GM21576 (cell line): ENCODE results near the gene MPPE1.
"Not testable (repeated sequence)": the region's sequence is repeated elsewhere in the genome, so short reads cannot be mapped to it uniquely, and the experiment has no call there.

Experiments used
- ATAC-seq: cut with Tn5 transposase; IDR thresholded peaks from one replicate; pipeline ENCODE4 v1.9.1; 2021; ENCODE audit warnings: mild to moderate bottlenecking, moderate library complexity; ENCODE audit not compliant: unreplicated experiment

Gene MPPE1

DNA sequence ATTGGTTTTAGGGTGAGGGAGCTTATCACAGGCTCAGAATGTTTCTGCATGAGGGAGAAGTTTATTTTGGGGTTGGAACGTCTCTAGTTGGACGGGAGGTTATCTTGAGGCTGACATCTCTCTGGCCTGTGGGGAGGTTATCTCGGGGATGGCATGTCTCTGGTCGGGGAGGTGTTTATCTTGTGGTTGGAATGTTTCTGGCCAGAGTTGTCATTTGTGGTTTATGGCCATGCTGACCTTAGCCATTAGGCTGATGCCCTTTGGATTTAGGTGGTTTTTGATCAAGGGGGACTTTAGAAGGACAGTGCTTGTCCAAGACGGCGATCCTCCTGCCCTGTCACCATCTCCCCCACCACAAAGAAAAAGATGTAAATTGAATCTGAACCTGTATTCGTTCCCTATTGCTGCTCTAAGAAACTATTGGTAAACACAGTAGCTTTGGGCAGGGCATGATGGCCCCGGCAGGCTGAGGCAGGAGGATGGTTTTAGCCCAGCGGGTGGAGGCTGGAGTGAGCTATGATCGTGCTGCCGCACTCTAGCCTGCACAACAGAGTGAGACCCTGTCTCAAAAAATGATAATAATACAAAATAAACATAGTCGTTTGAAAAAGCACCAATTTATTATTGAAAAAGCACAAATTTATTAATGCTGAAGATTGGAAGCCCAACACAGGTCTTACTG, 17.8 kb upstream of the MPPE1 start:
- no peak for ATAC-seq

DNA sequence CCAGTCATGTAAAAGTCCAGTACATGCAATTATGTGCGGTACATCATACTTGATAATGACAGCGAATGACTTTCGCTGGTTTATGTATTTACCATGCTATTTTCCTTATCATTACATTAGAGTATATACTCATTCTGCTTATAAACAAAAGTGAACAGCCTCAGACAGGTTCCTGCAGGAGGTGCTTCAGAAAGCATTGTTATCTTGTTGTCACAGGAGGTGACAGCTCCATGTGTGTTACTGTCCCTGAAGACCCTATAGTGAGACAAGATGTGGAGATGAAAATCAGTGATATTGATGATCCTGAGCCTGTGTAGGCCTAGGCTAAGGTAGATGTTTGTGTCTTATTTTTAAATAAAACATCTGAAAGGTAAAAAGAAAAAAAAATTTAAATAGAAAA, 15.3 kb upstream of the MPPE1 start:
- ATAC-seq, result no peak

DNA sequence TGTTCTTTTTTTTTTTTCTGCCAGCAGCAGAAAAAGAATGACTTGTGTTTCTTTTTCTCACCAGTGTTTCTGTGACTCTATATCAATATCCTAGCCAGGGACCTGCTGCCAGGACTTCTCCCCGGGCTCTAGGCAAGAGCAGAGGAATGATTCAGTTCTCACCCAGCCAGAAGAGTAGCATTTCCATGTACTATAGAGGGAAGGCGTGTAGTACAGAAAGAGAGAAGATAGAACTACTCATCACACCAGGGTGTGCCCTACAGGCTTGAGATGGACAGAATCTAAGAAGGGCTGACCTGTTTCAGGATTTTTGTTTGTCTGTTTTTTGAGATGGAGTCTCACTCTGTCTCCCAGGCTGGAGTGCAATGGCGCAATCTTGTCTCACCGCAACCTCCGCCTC, 11.4 kb upstream of the MPPE1 start:
- not testable (repeated sequence) for ATAC-seq

DNA sequence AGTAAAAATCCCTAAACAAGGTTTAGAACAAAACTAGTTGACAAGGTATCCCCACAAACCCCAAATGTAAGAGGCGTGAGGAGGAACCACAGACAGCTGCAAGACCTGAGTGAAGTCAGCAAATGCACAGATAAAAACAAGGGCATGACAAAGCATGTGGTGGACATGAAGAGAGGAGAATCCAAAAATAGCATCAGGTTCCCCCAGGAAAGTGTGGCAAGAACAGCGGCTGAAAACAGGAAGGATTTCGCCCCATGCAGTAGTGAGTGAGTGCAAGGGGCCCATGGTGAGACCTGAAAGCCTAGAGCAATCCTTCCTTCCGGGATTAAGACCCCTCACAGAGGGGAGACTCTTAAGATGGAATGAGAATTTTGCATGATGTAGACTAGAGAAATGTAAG, 8.8 kb upstream of the MPPE1 start:
- not testable (repeated sequence) for ATAC-seq

DNA sequence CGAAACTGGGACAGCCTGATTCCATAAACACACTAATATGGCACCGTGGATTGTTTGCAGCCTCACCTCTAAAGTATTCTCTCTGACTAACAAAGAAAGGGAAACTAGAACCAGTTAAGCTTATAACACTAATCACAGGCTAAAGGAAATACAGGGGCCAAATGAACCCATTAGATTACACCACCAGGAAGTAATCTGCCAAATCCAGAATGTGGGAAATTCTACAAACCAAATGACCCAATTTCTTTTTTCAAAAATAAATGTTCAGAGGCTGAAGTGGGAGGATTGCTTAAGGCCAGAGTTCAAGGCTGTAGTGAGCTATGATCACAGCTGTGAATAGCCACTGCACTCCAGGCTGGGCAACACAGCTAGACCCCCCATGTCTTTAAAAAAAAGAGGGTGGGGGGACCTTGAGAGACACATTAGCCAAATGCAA, 1.5 kb upstream of the MPPE1 start:
- ATAC-seq, result no peak

DNA sequence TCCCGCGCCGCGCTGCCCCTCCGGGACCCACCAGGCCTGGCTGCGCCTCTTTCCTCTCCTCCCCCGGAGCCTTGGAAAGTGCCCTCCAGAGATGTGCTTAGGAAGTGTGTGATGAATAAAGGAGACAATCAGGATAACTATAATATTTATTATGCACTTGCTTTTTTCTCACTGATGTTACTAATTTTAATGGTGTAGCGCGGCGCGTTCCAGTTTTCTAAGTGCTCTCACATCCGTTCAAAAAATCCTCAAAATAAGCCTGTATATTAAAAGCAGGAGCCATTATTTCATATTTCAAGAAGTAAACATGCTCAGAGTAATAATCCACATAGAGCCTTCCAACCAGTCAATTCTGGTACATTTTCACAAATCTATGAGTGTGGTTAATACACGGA, 941 bp upstream of the MPPE1 start:
- ATAC-seq, result peak; percentile 29

DNA sequence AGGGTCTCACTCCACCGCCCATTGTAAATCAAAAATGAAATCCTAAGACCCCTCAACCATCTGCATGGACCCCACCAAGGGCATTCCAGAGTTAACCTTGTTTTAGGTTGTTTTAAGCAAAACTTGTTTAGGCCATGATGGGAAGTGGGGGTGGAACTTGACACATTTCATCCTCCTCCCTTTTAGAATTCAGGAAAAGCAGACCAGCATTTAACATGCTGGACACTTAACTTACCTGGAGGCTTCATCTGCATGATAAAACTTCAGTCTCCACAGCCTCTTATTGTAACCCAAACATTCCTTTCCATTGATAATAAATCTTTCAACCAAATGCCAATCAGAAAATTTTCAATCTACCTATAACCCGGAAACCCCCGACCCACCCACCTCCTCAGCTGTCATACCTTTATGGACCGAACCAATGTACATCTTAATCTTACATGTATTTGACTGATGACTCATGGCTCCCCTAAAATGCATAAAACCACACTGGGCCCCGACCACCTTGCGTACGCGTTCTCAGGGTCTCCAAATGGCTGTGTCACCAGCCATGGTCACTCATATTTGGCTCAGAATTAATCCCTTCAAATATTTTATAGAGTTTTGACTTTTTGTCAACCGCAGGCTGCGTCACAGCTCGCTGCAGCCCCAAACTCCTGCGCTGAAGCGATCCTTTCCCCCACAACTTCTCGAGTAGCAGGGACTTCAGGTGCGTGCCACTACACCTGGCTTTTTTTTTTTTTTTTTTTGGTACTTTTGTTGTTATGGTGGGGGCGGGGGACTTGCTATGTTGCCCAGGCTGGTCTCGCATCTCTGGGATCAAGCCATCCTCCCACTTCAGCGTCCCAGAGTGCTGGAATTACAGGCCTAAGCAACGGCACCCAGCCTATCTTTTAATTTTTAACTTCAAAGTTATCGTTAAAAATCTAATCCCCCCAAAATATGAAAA, 917 bp downstream of the MPPE1 start:
- ATAC-seq, result no peak

DNA sequence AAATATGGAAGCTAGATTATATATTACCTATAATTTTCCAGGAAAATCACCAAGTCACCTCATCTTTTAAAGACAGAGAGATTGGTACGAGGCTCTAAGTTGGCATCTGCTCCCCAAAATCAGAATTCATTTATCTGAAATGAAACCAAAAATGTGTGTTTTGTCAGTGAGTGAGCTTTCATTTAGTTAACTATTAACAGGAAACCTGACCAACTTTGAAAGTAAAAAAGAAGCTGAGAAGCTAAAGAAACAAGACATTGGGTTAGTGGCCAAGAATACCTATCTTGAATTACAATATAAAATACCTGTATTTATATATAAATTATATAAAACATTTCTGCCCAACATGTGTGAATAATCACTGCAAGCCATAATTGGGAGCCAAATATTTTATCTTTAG, 1.9 kb downstream of the MPPE1 start:
- no peak for ATAC-seq

DNA sequence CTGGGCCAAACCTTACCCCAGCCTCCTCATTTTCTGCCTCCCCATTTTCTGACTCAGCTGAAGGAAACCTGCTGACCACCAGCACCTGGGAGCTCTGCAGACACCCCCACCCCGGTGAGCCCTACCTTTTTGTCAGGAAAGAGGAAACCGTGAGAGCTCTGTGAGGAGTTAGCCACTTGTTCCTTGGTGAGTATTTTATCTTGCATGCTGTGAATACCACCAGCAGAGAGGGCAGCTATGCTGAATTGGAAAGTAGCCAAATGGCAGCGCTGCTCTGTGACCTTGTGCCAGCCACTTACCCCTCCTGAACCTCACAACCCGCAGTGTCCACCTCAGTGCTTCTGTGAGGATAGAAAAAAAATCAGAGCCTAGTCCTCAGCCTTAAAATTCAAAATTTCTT, 2.5 kb downstream of the MPPE1 start:
- ATAC-seq, result no peak

DNA sequence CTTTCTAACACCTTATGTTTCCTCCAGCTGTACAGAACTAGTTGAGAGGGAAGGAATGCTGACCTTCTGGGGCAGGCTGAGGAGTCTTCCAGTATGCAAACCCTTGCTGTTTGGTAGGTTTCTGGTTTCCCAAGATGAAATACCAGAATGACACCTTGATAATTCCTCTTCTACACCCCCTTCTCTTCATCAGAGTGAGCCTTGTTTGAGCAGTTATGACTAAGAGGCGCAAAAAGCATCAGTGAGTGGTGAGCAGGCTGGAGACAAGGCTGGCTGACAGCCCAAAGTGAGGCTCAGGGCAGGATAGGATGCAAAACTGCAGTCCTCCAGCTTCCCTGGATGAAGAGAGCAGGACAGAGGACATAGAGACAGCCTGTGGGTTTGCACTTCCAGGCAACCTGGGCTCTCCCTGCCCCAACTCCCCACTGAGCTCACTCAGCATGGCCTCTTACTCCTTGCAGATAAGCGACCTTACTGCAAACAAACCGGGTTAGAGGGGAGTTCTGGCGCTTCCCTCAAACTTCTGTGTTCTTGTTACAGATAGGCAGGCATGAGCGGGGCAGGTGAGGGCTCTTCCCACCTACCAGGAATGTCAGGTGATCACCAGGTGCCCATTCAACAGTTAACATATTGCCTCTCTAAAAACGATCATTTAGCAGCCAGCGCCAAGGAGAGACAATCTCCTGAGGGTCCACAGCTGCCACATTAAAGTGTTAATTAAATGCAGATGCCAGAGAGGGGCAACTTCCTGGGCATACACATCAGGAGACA, 5.4 kb downstream of the MPPE1 start:
- no peak for ATAC-seq

DNA sequence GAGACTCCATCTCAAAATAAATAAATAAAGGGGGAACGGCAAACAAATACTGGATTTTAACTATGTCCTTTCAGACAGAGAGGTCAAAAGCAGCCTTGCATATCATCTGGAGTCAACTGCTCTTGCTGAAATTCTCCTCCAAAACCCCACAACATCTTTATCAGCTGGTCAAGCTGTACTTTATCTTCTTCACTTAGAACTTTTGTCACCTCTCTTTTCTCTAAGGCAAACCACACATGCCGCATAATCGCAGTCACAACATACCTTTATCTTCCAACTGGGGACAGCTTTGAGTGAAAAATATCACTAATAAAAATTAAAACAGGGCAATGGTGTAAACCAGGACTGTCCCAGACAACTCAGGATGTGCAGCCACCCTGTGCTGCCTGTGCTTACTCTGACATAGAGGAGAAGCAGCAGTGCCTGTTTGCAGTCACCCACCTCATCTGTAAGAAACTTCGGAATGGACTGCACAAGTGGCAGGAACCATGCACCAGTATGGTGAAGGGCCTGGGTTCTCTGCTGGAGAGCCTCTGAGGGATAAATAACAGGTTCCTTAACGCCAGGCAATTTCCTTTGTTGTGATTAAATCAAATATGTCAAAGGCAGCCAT, 6.2 kb downstream of the MPPE1 start:
- ATAC-seq, result no peak

DNA sequence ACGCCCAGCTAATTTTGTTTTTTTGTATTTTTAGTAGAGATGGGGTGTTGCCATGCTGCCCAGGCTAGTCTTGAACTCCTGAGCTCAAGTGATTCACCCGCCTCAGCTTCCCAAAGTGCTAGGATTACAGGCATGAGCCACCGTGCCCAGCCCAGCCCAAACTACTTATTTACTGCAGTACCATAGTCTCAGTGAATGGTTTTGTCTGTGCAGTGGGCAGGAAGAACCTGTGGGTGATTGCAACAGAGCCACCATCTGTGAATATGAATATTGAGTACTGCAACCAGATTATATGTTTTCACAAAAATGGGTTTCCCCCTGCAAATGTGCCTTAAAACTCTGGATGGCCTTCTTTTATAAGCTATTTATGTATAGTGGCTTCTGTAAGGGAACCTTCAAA, 9.1 kb downstream of the MPPE1 start:
- no peak for ATAC-seq

DNA sequence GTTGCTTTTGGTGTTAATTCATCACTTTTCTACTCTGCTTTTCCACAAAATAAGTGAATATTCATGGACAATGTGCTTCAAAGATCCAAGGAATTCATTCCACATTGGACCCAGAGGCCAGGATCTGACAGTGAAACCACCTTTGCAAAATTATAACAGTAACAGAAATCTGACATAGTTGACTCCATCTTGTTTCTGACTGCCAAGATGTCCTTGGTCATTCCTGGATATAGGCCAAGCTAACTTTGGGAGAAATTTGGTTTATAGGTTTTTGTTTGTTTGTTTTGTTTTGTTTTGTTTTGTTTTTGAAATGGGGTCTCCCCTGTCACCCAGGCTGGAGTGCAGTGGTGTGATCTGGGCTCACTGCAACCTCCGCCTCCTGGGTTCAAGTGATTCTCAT, 10.3 kb downstream of the MPPE1 start:
- ATAC-seq, result no peak

DNA sequence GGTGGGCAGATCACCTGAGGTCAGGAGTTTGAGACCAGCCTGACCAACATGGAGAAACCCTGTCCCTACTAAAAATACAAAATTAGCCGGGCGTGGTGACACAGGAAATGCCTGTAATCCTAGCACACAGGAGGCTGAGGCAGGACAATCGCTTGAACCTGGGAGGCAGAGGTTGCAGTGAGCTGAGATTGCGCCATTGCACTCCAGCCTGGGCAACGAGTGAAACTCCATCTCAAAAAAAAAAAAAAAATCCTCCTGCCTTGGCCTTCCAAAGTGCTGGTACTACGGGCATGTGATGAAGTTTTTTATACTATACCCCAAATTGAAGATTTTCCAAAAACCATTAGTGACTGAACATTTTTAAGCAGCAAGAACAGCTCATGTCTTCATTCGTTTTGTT, 15.7 kb downstream of the MPPE1 start:
- not testable (repeated sequence) for ATAC-seq

DNA sequence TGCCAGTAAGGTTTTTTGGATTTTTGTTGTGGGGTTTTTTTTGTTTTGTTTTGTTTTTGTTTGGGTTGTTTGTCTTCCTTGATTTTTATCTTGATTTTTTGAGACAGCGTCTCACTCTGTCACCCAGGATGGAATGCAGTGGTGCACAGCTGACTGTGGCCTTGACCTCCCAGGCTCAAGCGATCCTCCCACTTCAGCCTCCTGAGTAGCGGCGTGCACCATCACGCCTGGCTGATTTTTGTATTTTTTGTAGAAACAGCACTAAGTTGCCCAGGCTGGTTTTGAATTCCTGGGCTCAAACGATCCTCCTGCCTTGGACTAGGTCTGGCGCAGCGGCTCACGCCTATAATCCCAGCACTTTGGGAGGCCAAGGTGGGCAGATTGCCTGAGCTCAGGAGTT, 16.4 kb downstream of the MPPE1 start:
- ATAC-seq, result no peak

DNA sequence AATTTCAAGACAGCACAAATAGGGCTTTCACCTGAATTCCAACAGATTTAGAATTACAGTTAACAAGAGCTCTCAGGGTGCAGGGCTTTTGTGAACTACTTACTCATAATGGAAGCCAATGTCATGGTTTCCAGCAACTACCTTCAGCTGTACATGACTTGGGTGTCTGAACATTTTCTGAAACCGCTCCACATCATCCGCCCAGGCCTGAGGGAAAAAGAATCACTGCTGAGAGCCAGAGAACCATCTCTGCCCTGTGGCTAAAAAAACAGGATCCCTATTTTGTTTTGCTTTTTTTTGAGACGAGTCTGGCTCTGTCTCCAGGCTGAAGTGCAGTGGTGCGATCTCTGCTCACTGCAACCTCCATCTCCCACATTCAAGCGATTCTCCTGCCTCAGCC, 18.8 kb downstream of the MPPE1 start:
- no peak for ATAC-seq

DNA sequence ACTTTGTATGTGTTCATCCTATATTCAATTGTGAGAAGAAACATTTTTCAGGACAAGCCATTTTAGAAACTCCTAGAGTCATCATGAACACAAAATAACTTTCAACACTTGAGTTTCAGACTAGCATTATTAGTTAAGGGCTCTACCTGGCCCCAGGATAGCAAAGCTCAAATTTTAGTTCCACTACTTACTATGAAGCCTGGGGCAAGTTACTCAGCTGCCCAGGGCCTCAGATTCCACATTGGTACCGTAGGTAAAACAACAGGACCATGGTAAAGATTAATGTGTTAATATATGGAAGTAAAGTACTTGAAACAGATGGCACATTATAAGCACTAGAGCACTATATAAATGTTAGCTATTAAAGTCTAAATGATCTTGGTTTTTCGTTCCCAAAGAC, 19.4 kb downstream of the MPPE1 start:
- ATAC-seq, result no peak

DNA sequence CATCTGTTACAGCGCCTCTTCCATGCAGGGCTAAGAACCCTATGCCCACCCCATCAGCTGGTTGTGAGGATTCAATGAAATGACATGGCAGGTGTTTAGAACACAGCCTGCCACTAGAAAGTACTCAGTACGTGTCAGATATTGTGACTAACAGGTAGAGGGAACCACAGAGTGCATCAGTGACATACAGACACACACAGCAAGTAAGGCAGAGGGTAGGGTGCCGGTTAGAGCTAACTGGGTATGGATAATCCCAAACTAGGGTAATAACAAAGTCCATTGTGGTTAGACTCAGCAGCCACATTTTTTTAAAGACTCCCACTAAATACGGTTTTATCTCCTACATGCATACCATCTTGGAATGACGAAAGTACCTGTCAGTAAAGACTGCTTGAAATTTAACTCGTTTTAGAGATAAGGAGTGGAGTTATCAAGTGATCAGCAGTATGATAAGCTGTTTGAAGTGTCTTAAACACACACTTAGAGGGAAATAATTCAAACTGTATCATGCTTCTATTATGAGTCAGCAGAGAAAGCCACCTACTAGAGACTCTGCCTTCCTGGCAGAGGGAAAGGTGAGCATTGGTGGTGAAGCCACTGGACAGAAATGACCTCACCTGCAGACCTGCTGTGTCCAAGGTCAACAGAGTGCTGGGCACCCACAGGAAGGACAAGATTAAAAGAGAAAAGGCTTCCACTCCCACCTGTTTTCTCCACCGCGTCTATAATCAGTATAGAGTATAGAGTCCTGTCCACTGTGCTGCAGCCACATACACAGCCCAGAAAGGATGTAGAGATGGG, 20.6 kb downstream of the MPPE1 start:
- ATAC-seq, result no peak

DNA sequence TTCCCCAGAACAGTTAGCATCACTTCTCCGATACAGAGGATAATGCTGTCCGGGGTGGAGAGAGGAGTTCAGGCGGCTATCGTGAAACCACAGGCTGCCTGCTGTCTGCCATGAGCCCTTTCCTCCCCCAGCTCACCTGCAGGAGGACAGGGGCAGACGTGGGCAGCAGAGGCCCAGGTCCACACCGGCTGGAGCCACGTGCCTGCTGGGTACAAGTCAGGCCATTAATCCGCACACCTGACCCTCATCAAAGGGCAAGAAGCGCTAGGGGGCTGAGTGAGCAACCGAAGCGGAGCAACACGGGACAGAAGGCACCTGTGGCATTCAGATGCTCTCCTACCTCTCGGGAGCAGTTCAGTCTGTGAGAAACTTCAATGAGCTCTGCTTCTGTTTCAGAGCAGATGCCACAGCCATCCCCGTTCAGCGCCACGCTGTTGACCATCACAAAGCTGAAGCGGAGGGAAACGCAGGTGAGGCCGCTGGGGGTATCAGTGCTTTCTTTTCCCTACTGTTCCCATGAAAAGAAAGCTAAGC, 21.5 kb downstream of the MPPE1 start:
- no peak for ATAC-seq
